ENCODE data around the gene UBQLN1. TPM values are rescaled to one million over a fixed set of nuclear protein-coding genes. Genes with fewer than 3 reads are reported as not detected.

The UBQLN1 gene
- total and polyA plus RNA-seq, 7 experiments from 2014 or later = 71.8 to 139 (median 111) TPM

- H3K4me3 Mint-ChIP-seq = no peak overlapping the region
Observed at GRCh38 chr9:83677596-83677995, 30.2 kb downstream of the UBQLN1 start.

GRCh38 chr9:83675466-83675865, 32.3 kb downstream of the UBQLN1 start:
- Histone ChIP-seq H3K4me1 (ENCODE audit: control insufficient read depth in 2 of 2, insufficient read depth in 2 of 2, low read length in 2 of 2) (no peaks in the 10 kb centered on the region), H3K27ac (ENCODE audit: low read depth, low read length) (no peak overlapping the region), H3K36me3 (ENCODE audit: control insufficient read depth in 2 of 3, insufficient read depth in 3 of 3, low read length in 3 of 3) (peaks cover 5 to 78% (median 15%) of the 10 kb centered on the region in 3 experiments), H3K4me3 (ENCODE audit: low read length) (no peak overlapping the region), H3K27me3 (ENCODE audit: control insufficient read depth in 2 of 2, insufficient read depth in 2 of 2, low read length in 2 of 2) (no peaks in the 10 kb centered on the region), H3K9me3 (ENCODE audit: control insufficient read depth in 2 of 3, low read length in 3 of 3) (no peaks in the 10 kb centered on the region)
- intact Hi-C loops (cut with micrococcal nuclease) = loop anchor here (2.0 kb wide), 2 partner anchors 17 to 31 kb away; partner anchors contain the start of gene UBQLN1 (in 1 of the 2)
- ATAC-seq = no peak
- Mint-ChIP-seq H3K36me3 (peaks cover 9 to 41% (median 28%) of the 10 kb centered on the region in 5 donors), H3K27me3 (no peaks in the 10 kb centered on the region), H3K27ac (peak overlapping the region in 3 of 9 donors; percentile 3 to 19 (median 19)), H3K4me3 (no peak overlapping the region), H3K9me3 (no peaks in the 10 kb centered on the region), H3K4me1 (peaks cover 0 to 19% (median 17%) of the 10 kb centered on the region in 7 donors)
- DNase-seq = no peak
- POLR2A ChIA-PET = interaction anchor here (0.7 to 1.9 kb wide), 2 partner anchors 32 to 55 kb away, joined by 6 read pairs; partner anchors contain the start of gene UBQLN1
- CTCF ChIA-PET = no interaction called here

More at GRCh38 chr9:83677596-83677995, 30.2 kb downstream of the UBQLN1 start:
- Histone ChIP-seq H3K27me3 (ENCODE audit: control insufficient read depth in 2 of 2, insufficient read depth in 2 of 2, low read length in 2 of 2) (no peaks in the 10 kb centered on the region), H3K4me3 (ENCODE audit: low read length) (no peak overlapping the region), H3K36me3 (ENCODE audit: control insufficient read depth in 2 of 3, insufficient read depth in 3 of 3, low read length in 3 of 3) (peaks cover 5 to 76% (median 18%) of the 10 kb centered on the region in 3 experiments), H3K4me1 (ENCODE audit: control insufficient read depth in 2 of 2, insufficient read depth in 2 of 2, low read length in 2 of 2) (no peaks in the 10 kb centered on the region), H3K27ac (ENCODE audit: low read depth, low read length) (no peak overlapping the region), H3K9me3 (ENCODE audit: control insufficient read depth in 2 of 3, low read length in 3 of 3) (no peaks in the 10 kb centered on the region)
- ATAC-seq (no peak), DNase-seq (no peak)
- ChIA-PET POLR2A (no interaction called here), CTCF (no interaction called here)
- Mint-ChIP-seq H3K9me3 (no peaks in the 10 kb centered on the region), H3K27me3 (no peaks in the 10 kb centered on the region), H3K36me3 (peaks cover 4 to 45% (median 28%) of the 10 kb centered on the region in 5 donors), H3K27ac (no peak overlapping the region), H3K4me1 (peaks cover 7 to 27% (median 19%) of the 10 kb centered on the region in 7 donors)
- intact Hi-C loops (cut with micrococcal nuclease) = no loop called here

GRCh38 chr9:83671451-83671850, 36.3 kb downstream of the UBQLN1 start:
- ATAC-seq (no peak), DNase-seq (no peak)
- peaks cover 8 to 36% (median 15%) of the 10 kb centered on the region in 7 donors for H3K4me1 Mint-ChIP-seq
- H3K27ac Mint-ChIP-seq = peak overlapping the region in 2 of 9 donors; percentile 24 to 28
- POLR2A ChIA-PET = interaction anchor here (0.9 to 1.0 kb wide), 2 partner anchors 9 to 37 kb away, joined by 4 read pairs; partner anchors contain the start of gene UBQLN1
- intact Hi-C loops (cut with micrococcal nuclease) = loop anchor here in 1 of 2 donors (5.0 kb wide), 1 partner anchor 36 kb away; the partner anchor contains the start of gene UBQLN1
- CTCF ChIA-PET = interaction anchor here (0.6 kb wide), 1 partner anchor 203 kb away, joined by 3 read pairs; no protein-coding TSS in a partner anchor
- Histone ChIP-seq H3K4me1 (ENCODE audit: control insufficient read depth in 2 of 2, insufficient read depth in 2 of 2, low read length in 2 of 2) (no peaks in the 10 kb centered on the region), H3K4me3 (ENCODE audit: low read length) (no peak overlapping the region), H3K36me3 (ENCODE audit: control insufficient read depth in 2 of 3, insufficient read depth in 3 of 3, low read length in 3 of 3) (peaks cover 0 to 56% (median 5%) of the 10 kb centered on the region in 3 experiments), H3K27ac (ENCODE audit: low read depth, low read length) (no peak overlapping the region), H3K9me3 (ENCODE audit: control insufficient read depth in 2 of 3, low read length in 3 of 3) (no peaks in the 10 kb centered on the region), H3K27me3 (ENCODE audit: control insufficient read depth in 2 of 2, insufficient read depth in 2 of 2, low read length in 2 of 2) (no peaks in the 10 kb centered on the region)
- H3K9me3 Mint-ChIP-seq = no peaks in the 10 kb centered on the region
- peaks cover 4 to 35% (median 17%) of the 10 kb centered on the region in 5 donors for H3K36me3 Mint-ChIP-seq
- no peaks in the 10 kb centered on the region for H3K27me3 Mint-ChIP-seq
- no peak overlapping the region for H3K4me3 Mint-ChIP-seq

- peaks cover 0 to 54% (median 5%) of the 10 kb centered on the region in 3 experiments for H3K36me3 ChIP-seq (ENCODE audit: control insufficient read depth in 2 of 3, insufficient read depth in 3 of 3, low read length in 3 of 3)
- H3K27ac ChIP-seq (ENCODE audit: low read depth, low read length) = no peak overlapping the region
- no peaks in the 10 kb centered on the region for H3K9me3 Mint-ChIP-seq
- DNase-seq (no peak), ATAC-seq (no peak)
- H3K27me3 Mint-ChIP-seq = no peaks in the 10 kb centered on the region
- CTCF ChIA-PET = interaction anchor here (0.7 kb wide), 1 partner anchor 26 kb away, joined by 3 read pairs; no protein-coding TSS in a partner anchor
- H3K4me1 ChIP-seq (ENCODE audit: control insufficient read depth in 2 of 2, insufficient read depth in 2 of 2, low read length in 2 of 2) = no peaks in the 10 kb centered on the region
- no peak overlapping the region for H3K4me3 ChIP-seq (ENCODE audit: low read length)
- H3K4me1 Mint-ChIP-seq = peaks cover 10 to 45% (median 25%) of the 10 kb centered on the region in 7 donors
- H3K4me3 Mint-ChIP-seq = no peak overlapping the region
- intact Hi-C loops (cut with micrococcal nuclease) = loop anchor here in 1 of 2 donors (5.0 kb wide), 1 partner anchor 37 kb away; the partner anchor contains the start of gene UBQLN1
- H3K9me3 ChIP-seq (ENCODE audit: control insufficient read depth in 2 of 3, low read length in 3 of 3) = no peaks in the 10 kb centered on the region
- peaks cover 4 to 46% (median 28%) of the 10 kb centered on the region in 5 donors for H3K36me3 Mint-ChIP-seq
- POLR2A ChIA-PET = interaction anchor here (1.6 kb wide), 1 partner anchor 37 kb away, joined by 6 read pairs; the partner anchor contains the start of gene UBQLN1
- H3K27ac Mint-ChIP-seq = peak overlapping the region in 1 of 9 donors; percentile 60
- no peaks in the 10 kb centered on the region for H3K27me3 ChIP-seq (ENCODE audit: control insufficient read depth in 2 of 2, insufficient read depth in 2 of 2, low read length in 2 of 2)
Observed at GRCh38 chr9:83670381-83670780, 37.4 kb downstream of the UBQLN1 start.

- Mint-ChIP-seq H3K4me1 (peaks cover 9 to 44% (median 23%) of the 10 kb centered on the region in 7 donors), H3K9me3 (no peaks in the 10 kb centered on the region), H3K27ac (no peak overlapping the region), H3K27me3 (no peaks in the 10 kb centered on the region), H3K36me3 (peaks cover 4 to 47% (median 27%) of the 10 kb centered on the region in 5 donors), H3K4me3 (no peak overlapping the region)
- Histone ChIP-seq H3K9me3 (ENCODE audit: control insufficient read depth in 2 of 3, low read length in 3 of 3) (no peaks in the 10 kb centered on the region), H3K36me3 (ENCODE audit: control insufficient read depth in 2 of 3, insufficient read depth in 3 of 3, low read length in 3 of 3) (peaks cover 0 to 52% (median 5%) of the 10 kb centered on the region in 3 experiments), H3K4me3 (ENCODE audit: low read length) (no peak overlapping the region), H3K27ac (ENCODE audit: low read depth, low read length) (no peak overlapping the region), H3K4me1 (ENCODE audit: control insufficient read depth in 2 of 2, insufficient read depth in 2 of 2, low read length in 2 of 2) (no peaks in the 10 kb centered on the region), H3K27me3 (ENCODE audit: control insufficient read depth in 2 of 2, insufficient read depth in 2 of 2, low read length in 2 of 2) (no peaks in the 10 kb centered on the region)
- POLR2A ChIA-PET = interaction anchor here (1.6 kb wide), 1 partner anchor 39 kb away, joined by 6 read pairs; the partner anchor contains the start of gene UBQLN1
- CTCF ChIA-PET = no interaction called here
- intact Hi-C loops (cut with micrococcal nuclease) = no loop called here
- ATAC-seq (no peak), DNase-seq (no peak)
Observed at GRCh38 chr9:83669067-83669466, 38.7 kb downstream of the UBQLN1 start.

- H3K9me3 Mint-ChIP-seq = no peaks in the 10 kb centered on the region
- H3K4me1 ChIP-seq (ENCODE audit: control insufficient read depth in 2 of 2, insufficient read depth in 2 of 2, low read length in 2 of 2) = no peaks in the 10 kb centered on the region
- CTCF ChIA-PET = no interaction called here
- H3K36me3 Mint-ChIP-seq = peaks cover 0 to 52% (median 20%) of the 10 kb centered on the region in 5 donors
- peak; percentile 58 for ATAC-seq
- H3K4me3 ChIP-seq (ENCODE audit: low read length) = no peak overlapping the region
- no peaks in the 10 kb centered on the region for H3K9me3 ChIP-seq (ENCODE audit: control insufficient read depth in 2 of 3, low read length in 3 of 3)
- H3K27ac ChIP-seq (ENCODE audit: low read depth, low read length) = no peak overlapping the region
- peak overlapping the region in 6 of 9 donors; percentile 16 to 84 (median 52) for H3K27ac Mint-ChIP-seq
- H3K27me3 Mint-ChIP-seq = no peaks in the 10 kb centered on the region
- peak overlapping the region in 1 of 10 donors; percentile 20 for H3K4me3 Mint-ChIP-seq
- H3K36me3 ChIP-seq (ENCODE audit: control insufficient read depth in 2 of 3, insufficient read depth in 3 of 3, low read length in 3 of 3) = peaks cover 14 to 57% (median 17%) of the 10 kb centered on the region in 3 experiments
- intact Hi-C loops (cut with micrococcal nuclease) = no loop called here
- POLR2A ChIA-PET = interaction anchor here (0.9 kb wide), 1 partner anchor 314 kb away, joined by 3 read pairs; the partner anchor contains the start of gene HNRNPK
- DNase-seq = no peak
- peaks cover 6 to 37% (median 20%) of the 10 kb centered on the region in 7 donors for H3K4me1 Mint-ChIP-seq
- no peaks in the 10 kb centered on the region for H3K27me3 ChIP-seq (ENCODE audit: control insufficient read depth in 2 of 2, insufficient read depth in 2 of 2, low read length in 2 of 2)
Observed at GRCh38 chr9:83665580-83666200, 42.1 kb downstream of the UBQLN1 start.

All from naive thymus-derived CD4-positive, alpha-beta T cell (primary cell).